Omental fat pad (tissue), 4 donors: ENCODE results near the gene ZDHHC3. TPM values are rescaled to one million over a fixed set of nuclear protein-coding genes. Genes with fewer than 3 reads are reported as not detected.

Source experiments
- ATAC-seq: fragments of 150-250 bp; one replicate; pipeline ENCODE4 v1.9.1; 2016; ENCODE audit warnings: mild to moderate bottlenecking, moderate library complexity; ENCODE audit not compliant: low FRiP score
- DNase-seq: peaks from one replicate; pipeline ENCODE4 v3.0.0-alpha.2; 2019; ENCODE audit warnings: low spot score
- total RNA-seq, 4 donors: library from RNA; depleted of rRNA; stranded (reverse); fragments of >200 nt; gene quantifications; one replicate each; pipeline ENCODE4 v1.1.0, GENCODE V29; 2016
- TF ChIP-seq, protein P1 (sequence below), 3 donors: fragments of 450-650 bp; IDR thresholded peaks; one replicate each; pipeline ENCODE4 v1.5.1; 2016 to 2017; ENCODE audit warnings: antibody characterized with exemption in 3 of 3, mild to moderate bottlenecking in 3 of 3, moderate library complexity in 2 of 3

The ZDHHC3 gene
- total RNA-seq, 4 donors from 2014 or later = 72.0 to 99.8 (median 80.1) TPM

DNA sequence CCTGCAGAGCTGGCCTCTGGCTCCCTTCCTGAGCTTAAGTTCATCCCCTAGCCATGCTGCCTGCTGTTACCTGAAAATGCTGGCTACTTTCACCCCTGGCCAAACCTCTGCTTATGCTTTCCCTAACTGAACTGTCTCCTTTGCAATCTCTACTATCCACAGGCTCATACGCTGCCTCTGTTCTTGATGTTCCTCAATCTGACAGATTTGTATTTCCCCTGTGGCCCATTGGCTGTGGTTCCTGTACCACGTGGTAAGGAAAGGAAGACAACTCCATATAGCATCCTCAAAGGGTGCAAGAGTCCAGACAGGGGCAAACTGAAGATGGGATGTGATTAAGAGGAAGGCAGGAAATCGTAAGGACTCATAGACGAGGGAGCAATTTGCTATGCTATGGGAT lies 68.4 kb downstream of the ZDHHC3 start:
- DNase-seq (no peak), ATAC-seq (no peak)
- TF ChIP-seq, protein P1, sequence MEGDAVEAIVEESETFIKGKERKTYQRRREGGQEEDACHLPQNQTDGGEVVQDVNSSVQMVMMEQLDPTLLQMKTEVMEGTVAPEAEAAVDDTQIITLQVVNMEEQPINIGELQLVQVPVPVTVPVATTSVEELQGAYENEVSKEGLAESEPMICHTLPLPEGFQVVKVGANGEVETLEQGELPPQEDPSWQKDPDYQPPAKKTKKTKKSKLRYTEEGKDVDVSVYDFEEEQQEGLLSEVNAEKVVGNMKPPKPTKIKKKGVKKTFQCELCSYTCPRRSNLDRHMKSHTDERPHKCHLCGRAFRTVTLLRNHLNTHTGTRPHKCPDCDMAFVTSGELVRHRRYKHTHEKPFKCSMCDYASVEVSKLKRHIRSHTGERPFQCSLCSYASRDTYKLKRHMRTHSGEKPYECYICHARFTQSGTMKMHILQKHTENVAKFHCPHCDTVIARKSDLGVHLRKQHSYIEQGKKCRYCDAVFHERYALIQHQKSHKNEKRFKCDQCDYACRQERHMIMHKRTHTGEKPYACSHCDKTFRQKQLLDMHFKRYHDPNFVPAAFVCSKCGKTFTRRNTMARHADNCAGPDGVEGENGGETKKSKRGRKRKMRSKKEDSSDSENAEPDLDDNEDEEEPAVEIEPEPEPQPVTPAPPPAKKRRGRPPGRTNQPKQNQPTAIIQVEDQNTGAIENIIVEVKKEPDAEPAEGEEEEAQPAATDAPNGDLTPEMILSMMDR (IDR thresholded peaks at IDR 0.05) = no peak

- ATAC-seq (no peak), DNase-seq (no peak)
- TF ChIP-seq, protein P1 (IDR thresholded peaks at IDR 0.05) = no peak
Observed at GRCh38 chr3:44906997-44907396, 69.0 kb downstream of the ZDHHC3 start.

GRCh38 chr3:44905446-44906157 lies 70.4 kb downstream of the ZDHHC3 start:
- DNase-seq = no peak
- TF ChIP-seq, protein P1 (IDR thresholded peaks at IDR 0.05) = no peak
- ATAC-seq = no peak

- ATAC-seq (no peak), DNase-seq (no peak)
- TF ChIP-seq, protein P1 (IDR thresholded peaks at IDR 0.05) = no peak
Observed at GRCh38 chr3:44903751-44904150, 72.2 kb downstream of the ZDHHC3 start.

- ATAC-seq (no peak), DNase-seq (no peak)
- TF ChIP-seq, protein P1 (IDR thresholded peaks at IDR 0.05) = no peak
Observed at GRCh38 chr3:44903314-44903713, 72.7 kb downstream of the ZDHHC3 start.

GRCh38 chr3:44902628-44903027 lies 73.3 kb downstream of the ZDHHC3 start:
- ATAC-seq (no peak), DNase-seq (no peak)
- TF ChIP-seq, protein P1 (IDR thresholded peaks at IDR 0.05) = no peak

DNA sequence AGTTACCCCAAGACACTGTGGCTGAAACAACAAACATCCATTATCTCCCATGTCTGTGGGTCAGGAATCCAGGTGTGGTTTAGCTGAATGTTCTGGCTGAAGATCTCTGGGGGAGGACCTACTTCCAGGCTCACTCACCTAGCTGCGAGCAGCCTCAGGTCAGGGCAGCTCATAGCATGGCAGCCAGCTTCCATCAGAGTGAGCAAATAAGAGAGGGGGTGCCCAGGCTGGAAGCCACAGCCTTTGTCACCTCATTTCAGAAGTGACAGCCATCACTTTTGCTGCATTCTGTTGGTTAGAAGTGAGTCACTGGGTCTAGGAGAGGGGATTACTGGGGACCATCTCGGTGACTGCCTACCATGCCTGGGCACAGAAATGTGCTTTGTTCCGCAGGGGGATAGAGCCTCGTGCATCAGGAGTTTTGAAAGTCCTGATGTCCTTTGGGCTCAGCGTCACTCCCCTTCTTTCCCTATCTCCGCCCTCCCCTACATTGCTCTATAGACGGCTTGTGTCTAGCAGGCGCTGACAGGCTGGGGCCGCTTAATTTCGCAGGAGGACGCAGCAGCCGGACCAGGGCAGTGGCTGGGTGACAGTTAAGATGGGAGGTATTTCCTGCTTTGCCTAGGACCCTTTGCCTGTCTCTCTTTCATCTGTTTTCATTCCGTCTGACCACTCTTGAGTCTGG lies 76.1 kb downstream of the ZDHHC3 start:
- TF ChIP-seq, protein P1 (IDR thresholded peaks at IDR 0.05) = no peak
- ATAC-seq (no peak), DNase-seq (no peak)
